Body of pancreas (tissue), 4 donors: ENCODE data around the gene CHN2.

ENCODE experiments used
- CTCF ChIP-seq, 7 experiments: fragments of 450-650 bp in 4 of 7; fragments of 200-600 bp in 3 of 7; sonication (generic) in 3 of 7; IDR thresholded peaks; one replicate each; pipeline ENCODE4 v1.5.1; 2016 to 2019; ENCODE audit warnings: antibody characterized with exemption in 7 of 7
- POLR2A ChIP-seq, 3 donors: fragments of 450-650 bp; IDR thresholded peaks; one replicate each; pipeline ENCODE4 v1.6.1; 2016; ENCODE audit warnings: antibody characterized with exemption in 3 of 3, mild to moderate bottlenecking in 2 of 3

GRCh38 chr7:29194594-29195427, at the start of gene CHN2:
- TF ChIP-seq CTCF (IDR thresholded peaks at IDR 0.05): peak in 2 of 7 experiments; percentile 9 to 12
- peak; percentile 78 to 87 (median 85) for TF ChIP-seq POLR2A (IDR thresholded peaks at IDR 0.05)
